H9 (cell line): ENCODE data around the gene ARSJ. TPM values are rescaled to one million over a fixed set of nuclear protein-coding genes. Genes with fewer than 3 reads are reported as not detected.

ENCODE experiments used
- DNase-seq: peaks from one replicate; pipeline ENCODE4 v3.0.0-alpha.2; 2017
- H2AFZ ChIP-seq: one replicate; pipeline ENCODE4 v1.6.1; 2013; ENCODE audit warnings: mild to moderate bottlenecking, low read length, control low read depth, moderate library complexity
- H2AK5ac ChIP-seq: 2 replicates; pipeline ENCODE4 v1.6.1; 2013; ENCODE audit warnings: low read length, control low read depth, mixed read lengths; ENCODE audit not compliant: insufficient read length
- H2BK120ac ChIP-seq: one replicate; pipeline ENCODE4 v1.6.1; 2013; ENCODE audit warnings: low read depth, mild to moderate bottlenecking, low read length, control low read depth, inconsistent platforms; ENCODE audit not compliant: poor library complexity, severe bottlenecking
- H2BK12ac ChIP-seq: 2 replicates; pipeline ENCODE4 v1.6.1; 2013; ENCODE audit warnings: low read length, control low read depth, mixed read lengths, low read depth; ENCODE audit not compliant: insufficient read length
- H2BK15ac ChIP-seq: 2 replicates; pipeline ENCODE4 v1.6.1; 2013; ENCODE audit warnings: low read depth, low read length, control low read depth
- H2BK20ac ChIP-seq: one replicate; pipeline ENCODE4 v1.6.1; 2013; ENCODE audit warnings: low read depth, mild to moderate bottlenecking, low read length, control low read depth, inconsistent platforms; ENCODE audit not compliant: poor library complexity, severe bottlenecking
- H2BK5ac ChIP-seq: 2 replicates; pipeline ENCODE4 v1.6.1; 2013; ENCODE audit warnings: low read length, control low read depth, mixed read lengths; ENCODE audit not compliant: insufficient read length
- H3K14ac ChIP-seq: 2 replicates; pipeline ENCODE4 v1.6.1; 2013; ENCODE audit warnings: low read length, control low read depth; ENCODE audit not compliant: insufficient read depth
- H3K18ac ChIP-seq: 2 replicates; pipeline ENCODE4 v1.6.1; 2013; ENCODE audit warnings: low read depth, mild to moderate bottlenecking, mixed read lengths, low read length, control low read depth; ENCODE audit not compliant: insufficient read length
- H3K23ac ChIP-seq: 2 replicates; pipeline ENCODE4 v1.6.1; 2013; ENCODE audit warnings: low read length, control low read depth, mixed read lengths, low read depth; ENCODE audit not compliant: insufficient read length
- H3K23me2 ChIP-seq: 2 replicates; pipeline ENCODE4 v1.6.1; 2013; ENCODE audit warnings: low read depth, mild to moderate bottlenecking, mixed read lengths, low read length, control low read depth; ENCODE audit not compliant: insufficient read length, poor library complexity, severe bottlenecking
- H3K27ac ChIP-seq: 2 replicates; pipeline ENCODE4 v1.5.1; 2013; ENCODE audit warnings: low read length, control low read depth, mixed read lengths, low read depth; ENCODE audit not compliant: insufficient read length
- H3K27me3 ChIP-seq: 2 replicates; pipeline ENCODE4 v1.6.1; 2013; ENCODE audit warnings: low read length, control low read depth, inconsistent platforms; ENCODE audit not compliant: insufficient read depth
- H3K4ac ChIP-seq: 2 replicates; pipeline ENCODE4 v1.6.1; 2013; ENCODE audit warnings: low read depth, mild to moderate bottlenecking, control low read depth, inconsistent platforms, low read length, moderate library complexity
- H3K4me1 ChIP-seq: 2 replicates; pipeline ENCODE4 v1.6.1; 2013; ENCODE audit warnings: low read length, control low read depth, inconsistent platforms; ENCODE audit not compliant: insufficient read depth
- H3K4me2 ChIP-seq: 2 replicates; pipeline ENCODE4 v1.6.1; 2013; ENCODE audit warnings: low read length, control low read depth, mixed read lengths; ENCODE audit not compliant: insufficient read length, insufficient read depth
- H3K56ac ChIP-seq: 2 replicates; pipeline ENCODE4 v1.6.1; 2013; ENCODE audit warnings: low read depth, mild to moderate bottlenecking, mixed read lengths, low read length, control low read depth; ENCODE audit not compliant: insufficient read length
- H3K79me1 ChIP-seq: 2 replicates; pipeline ENCODE4 v1.6.1; 2013; ENCODE audit warnings: low read depth, mild to moderate bottlenecking, moderate library complexity, low read length, control low read depth, inconsistent platforms; ENCODE audit not compliant: insufficient read depth, poor library complexity, severe bottlenecking
- H3K79me2 ChIP-seq: 2 replicates; pipeline ENCODE4 v1.6.1; 2013; ENCODE audit warnings: low read length, control low read depth, inconsistent platforms; ENCODE audit not compliant: insufficient read depth
- H3K9ac ChIP-seq: 2 replicates; pipeline ENCODE4 v1.6.1; 2013; ENCODE audit warnings: low read length, control low read depth, mixed read lengths; ENCODE audit not compliant: insufficient read length; ENCODE audit errors: extremely low read depth
- H3K9me3 ChIP-seq: one replicate; pipeline ENCODE4 v1.6.1; 2013; ENCODE audit warnings: low read depth, low read length, inconsistent platforms; ENCODE audit not compliant: control insufficient read depth
- H3T11ph ChIP-seq: one replicate; pipeline ENCODE4 v1.6.1; 2013; ENCODE audit warnings: mild to moderate bottlenecking, low read length, control low read depth, inconsistent platforms
- H4K20me1 ChIP-seq: one replicate; pipeline ENCODE4 v1.6.1; 2013; ENCODE audit not compliant: control insufficient read depth, insufficient read length, insufficient read depth
- H4K5ac ChIP-seq: 2 replicates; pipeline ENCODE4 v1.6.1; 2013; ENCODE audit warnings: low read depth, mild to moderate bottlenecking, mixed read lengths, low read length, control low read depth; ENCODE audit not compliant: insufficient read length
- H4K8ac ChIP-seq: replicated peaks from 2 replicates; pipeline ENCODE4 v1.6.1; 2013; ENCODE audit warnings: low read length, control low read depth, mixed read lengths, low read depth; ENCODE audit not compliant: insufficient read length
- H4K91ac ChIP-seq: 2 replicates; pipeline ENCODE4 v1.6.1; 2013; ENCODE audit warnings: low read depth, mild to moderate bottlenecking, moderate library complexity, mixed read lengths, low read length, control low read depth; ENCODE audit not compliant: insufficient read length
- H3K27ac Mint-ChIP-seq, 3 experiments: 2 replicates in 2 of 3; 3 replicates in 1 of 3; pipeline ENCODE4 v1.8.0; 2020 to 2021; ENCODE audit warnings: mixed read lengths in 3 of 3, mild to moderate bottlenecking in 1 of 3, moderate library complexity in 1 of 3
- H3K27me3 Mint-ChIP-seq: 2 replicates; pipeline ENCODE4 v1.8.0; 2021; ENCODE audit warnings: low read depth, mild to moderate bottlenecking, moderate library complexity, mixed read lengths
- H3K36me3 Mint-ChIP-seq, 3 experiments: 2 replicates in 2 of 3; 3 replicates in 1 of 3; pipeline ENCODE4 v1.8.0; 2020 to 2021; ENCODE audit warnings: low read depth in 3 of 3, mixed read lengths in 3 of 3; ENCODE audit not compliant: insufficient read depth in 1 of 3
- H3K4me1 Mint-ChIP-seq, 2 experiments: 2 replicates each; pipeline ENCODE4 v1.8.0; 2020; ENCODE audit warnings: mixed read lengths in 2 of 2
- H3K4me3 Mint-ChIP-seq, 2 experiments: 2 replicates in 1 of 2; 3 replicates in 1 of 2; pipeline ENCODE4 v1.8.0; 2020 to 2021; ENCODE audit warnings: mild to moderate bottlenecking in 2 of 2, mixed read lengths in 2 of 2, moderate library complexity in 1 of 2
- H3K9me3 Mint-ChIP-seq, 2 experiments: 2 replicates in 1 of 2; 3 replicates in 1 of 2; pipeline ENCODE4 v1.8.0; 2020; ENCODE audit warnings: mild to moderate bottlenecking in 2 of 2, mixed read lengths in 2 of 2, moderate library complexity in 1 of 2
- whole genome bisulfite sequencing: extraction: QIAGEN DNeasy Blood & Tissue Kit; methylation state at CpG from one replicate; pipeline ENCODE4 v1.1.7; 2013; ENCODE audit warnings: missing lambda C conversion rate, low lambda C conversion rate, mixed read lengths; ENCODE audit not compliant: insufficient read length; ENCODE audit errors: extremely low coverage; 5-methylcytosine and 5-hydroxymethylcytosine counted together
- total RNA-seq: library from RNA; stranded (reverse); gene quantifications from 2 replicates; pipeline ENCODE4 v1.2.1, GENCODE V29; 2021
- TF ChIP-seq, protein P1 (sequence below): fragments of 200-600 bp; sonication (generic); conservative IDR thresholded peaks from 3 replicates; pipeline ENCODE4 v1.8.0; 2021; ENCODE audit warnings: antibody characterized with exemption, mild to moderate bottlenecking

ARSJ gene
- total RNA-seq, 1 experiment from 2014 or later = 1.1 TPM

DNA sequence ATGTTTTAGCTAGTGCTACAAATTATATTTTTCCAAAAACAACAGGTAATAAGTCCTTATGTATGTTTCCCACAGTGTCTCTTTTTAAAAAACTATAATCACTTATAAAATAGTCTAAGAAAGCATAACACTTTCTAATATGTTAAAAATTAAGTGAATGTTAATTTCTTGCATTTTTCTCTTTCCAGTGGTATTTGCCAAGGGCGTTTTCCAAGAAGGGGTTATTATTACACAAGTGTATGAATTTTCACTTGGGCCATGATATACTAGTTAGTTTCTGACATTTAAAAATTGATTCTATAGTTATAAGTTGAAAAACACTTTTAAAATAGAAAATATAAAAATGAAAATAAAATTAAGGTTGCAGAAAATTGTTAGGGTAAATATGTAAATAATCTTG, 74.6 kb downstream of the ARSJ start:
- H3K4me2 ChIP-seq = no peak overlapping the region
- no peak overlapping the region for H2BK5ac ChIP-seq
- no peak overlapping the region for H2AK5ac ChIP-seq
- no peak overlapping the region for H2BK20ac ChIP-seq
- H4K91ac ChIP-seq = no peak overlapping the region
- H3K9ac ChIP-seq = no peak overlapping the region
- no peaks in the 10 kb centered on the region for H3K79me1 ChIP-seq
- TF ChIP-seq, protein P1, sequence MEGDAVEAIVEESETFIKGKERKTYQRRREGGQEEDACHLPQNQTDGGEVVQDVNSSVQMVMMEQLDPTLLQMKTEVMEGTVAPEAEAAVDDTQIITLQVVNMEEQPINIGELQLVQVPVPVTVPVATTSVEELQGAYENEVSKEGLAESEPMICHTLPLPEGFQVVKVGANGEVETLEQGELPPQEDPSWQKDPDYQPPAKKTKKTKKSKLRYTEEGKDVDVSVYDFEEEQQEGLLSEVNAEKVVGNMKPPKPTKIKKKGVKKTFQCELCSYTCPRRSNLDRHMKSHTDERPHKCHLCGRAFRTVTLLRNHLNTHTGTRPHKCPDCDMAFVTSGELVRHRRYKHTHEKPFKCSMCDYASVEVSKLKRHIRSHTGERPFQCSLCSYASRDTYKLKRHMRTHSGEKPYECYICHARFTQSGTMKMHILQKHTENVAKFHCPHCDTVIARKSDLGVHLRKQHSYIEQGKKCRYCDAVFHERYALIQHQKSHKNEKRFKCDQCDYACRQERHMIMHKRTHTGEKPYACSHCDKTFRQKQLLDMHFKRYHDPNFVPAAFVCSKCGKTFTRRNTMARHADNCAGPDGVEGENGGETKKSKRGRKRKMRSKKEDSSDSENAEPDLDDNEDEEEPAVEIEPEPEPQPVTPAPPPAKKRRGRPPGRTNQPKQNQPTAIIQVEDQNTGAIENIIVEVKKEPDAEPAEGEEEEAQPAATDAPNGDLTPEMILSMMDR = no peak
- no peak overlapping the region for H3T11ph ChIP-seq
- H2BK120ac ChIP-seq = no peak overlapping the region
- no CpG with 5 or more reads among the region's 1 CpG for WGBS
- no peak overlapping the region for H3K23ac ChIP-seq
- H2AFZ ChIP-seq = no peak overlapping the region
- H3K27me3 ChIP-seq = no peaks in the 10 kb centered on the region
- no peaks in the 10 kb centered on the region for H3K4me1 ChIP-seq
- no peak overlapping the region for H4K5ac ChIP-seq
- H3K18ac ChIP-seq = no peak overlapping the region
- Mint-ChIP-seq H3K36me3 (peaks cover 0 to 14% (median 0%) of the 10 kb centered on the region in 3 experiments; a peak in 1 of 7 replicates), H3K27ac (no peak overlapping the region), H3K27me3 (no peaks in the 10 kb centered on the region), H3K4me1 (peaks cover 0 to 3% of the 10 kb centered on the region in 2 experiments; a peak in 2 of 4 replicates), H3K4me3 (no peak overlapping the region), H3K9me3 (peaks cover 3 to 7% of the 10 kb centered on the region in 2 experiments; a peak in 4 of 5 replicates)
- no peak overlapping the region for H2BK12ac ChIP-seq
- H3K23me2 ChIP-seq = no peaks in the 10 kb centered on the region
- DNase-seq = no peak
- H3K9me3 ChIP-seq = no peaks in the 10 kb centered on the region
- H3K4ac ChIP-seq = no peak overlapping the region
- no peak overlapping the region for H3K14ac ChIP-seq
- H3K79me2 ChIP-seq = no peaks in the 10 kb centered on the region
- no peak overlapping the region for H4K8ac ChIP-seq
- no peaks in the 10 kb centered on the region for H4K20me1 ChIP-seq
- H3K27ac ChIP-seq = no peak overlapping the region
- no peak overlapping the region for H2BK15ac ChIP-seq
- H3K56ac ChIP-seq = no peak overlapping the region
